IMR-90 (cell line): ENCODE measurements around the gene RETREG1. TPM values are rescaled to one million over a fixed set of nuclear protein-coding genes. Genes with fewer than 3 reads are reported as not detected.

Experiments
- ATAC-seq: fragments of 200-7000 bp; cut with Tn5 transposase; 2 replicates; pipeline ENCODE4 v1.9.1; 2020; ENCODE audit warnings: low read depth, mild to moderate bottlenecking, moderate library complexity
- BruUV-seq: library from RNA; stranded (reverse); fragments of 400-500 nt; replicated peaks from 2 replicates; lab custom pipeline; 2021; lab: Mats Ljungman, UMichigan
- CTCF ChIA-PET: fragments of 300-600 bp; formaldehyde crosslinking; extraction: SDS; loops from one replicate; lab custom pipeline; 2021; ENCODE audit warnings: antibody characterized with exemption; lab: Yijun Ruan, JAX
- POLR2A ChIA-PET: fragments of 300-600 bp; sonication (Branson Sonifier 250); formaldehyde crosslinking; loops from one replicate; lab custom pipeline; 2022; ENCODE audit warnings: antibody characterized with exemption; ENCODE audit not compliant: unreplicated experiment; lab: Charles Lee
- DNase-seq: peaks from one replicate; pipeline ENCODE4 v3.0.0; 2013
- H2AFZ ChIP-seq: replicated peaks from 2 replicates; pipeline ENCODE3; 2013; ENCODE audit warnings: low read length, mild to moderate bottlenecking; ENCODE audit not compliant: poor library complexity
- H2AK5ac ChIP-seq: 2 replicates; pipeline ENCODE4 v1.6.1; 2013; ENCODE audit warnings: low read depth, low read length, inconsistent platforms
- H2AK9ac ChIP-seq: replicated peaks from 2 replicates; pipeline ENCODE3; 2013; ENCODE audit warnings: mild to moderate bottlenecking, low read depth, low read length, moderate library complexity; ENCODE audit not compliant: poor library complexity
- H2BK120ac ChIP-seq: 2 replicates; pipeline ENCODE4 v1.6.1; 2013; ENCODE audit warnings: low read depth, low read length, inconsistent platforms
- H2BK15ac ChIP-seq: 3 replicates; pipeline ENCODE4 v1.6.1; 2013; ENCODE audit warnings: low read depth, low read length, inconsistent platforms
- H2BK20ac ChIP-seq: 2 replicates; pipeline ENCODE4 v1.6.1; 2013; ENCODE audit warnings: low read depth, mild to moderate bottlenecking, inconsistent platforms, low read length, moderate library complexity
- H2BK5ac ChIP-seq: 2 replicates; pipeline ENCODE4 v1.6.1; 2013; ENCODE audit warnings: mild to moderate bottlenecking, low read depth, low read length, inconsistent platforms; ENCODE audit not compliant: poor library complexity, severe bottlenecking
- H3K14ac ChIP-seq: replicated peaks from 2 replicates; pipeline ENCODE4 v1.6.1; 2013; ENCODE audit warnings: low read depth, low read length, inconsistent platforms
- H3K18ac ChIP-seq: 2 replicates; pipeline ENCODE4 v1.6.1; 2013; ENCODE audit warnings: low read depth, low read length, control low read depth
- H3K23ac ChIP-seq: 2 replicates; pipeline ENCODE4 v1.6.1; 2013; ENCODE audit warnings: low read depth, low read length, inconsistent platforms
- H3K27ac ChIP-seq: 2 replicates; pipeline ENCODE4 v1.5.1; 2013; ENCODE audit warnings: mild to moderate bottlenecking, control low read depth, low read length; ENCODE audit not compliant: insufficient read depth
- H3K27me3 ChIP-seq: 2 replicates; pipeline ENCODE4 v1.6.1; 2013; ENCODE audit warnings: low read length; ENCODE audit not compliant: control insufficient read depth, insufficient read depth
- H3K36me3 ChIP-seq: 2 replicates; pipeline ENCODE4 v1.6.1; 2013; ENCODE audit warnings: low read length, mixed read lengths; ENCODE audit not compliant: control insufficient read depth, insufficient read depth
- H3K4ac ChIP-seq: 2 replicates; pipeline ENCODE4 v1.6.1; 2013; ENCODE audit warnings: low read depth, low read length, inconsistent platforms
- H3K4me1 ChIP-seq: 2 replicates; pipeline ENCODE4 v1.6.1; 2013; ENCODE audit warnings: low read length, mixed read lengths; ENCODE audit not compliant: control insufficient read depth, insufficient read depth
- H3K4me2 ChIP-seq: 2 replicates; pipeline ENCODE4 v1.6.1; 2013; ENCODE audit warnings: low read depth, mild to moderate bottlenecking, control low read depth, low read length, moderate library complexity
- H3K4me3 ChIP-seq: 2 replicates; pipeline ENCODE4 v1.5.1; 2013; ENCODE audit warnings: low read depth, mild to moderate bottlenecking, control low read depth, low read length, moderate library complexity; ENCODE audit not compliant: insufficient read depth
- H3K56ac ChIP-seq: 2 replicates; pipeline ENCODE4 v1.6.1; 2013; ENCODE audit warnings: low read length, inconsistent platforms; ENCODE audit not compliant: insufficient read depth; ENCODE audit errors: extremely low read depth
- H3K79me1 ChIP-seq, 2 experiments: 2 replicates each; pipeline ENCODE4 v1.6.1; 2013; ENCODE audit warnings: low read length in 2 of 2, inconsistent platforms in 1 of 2, low read depth in 1 of 2
- H3K9ac ChIP-seq: 2 replicates; pipeline ENCODE4 v1.6.1; 2013; ENCODE audit warnings: low read depth, low read length, control low read depth
- H3K9me1 ChIP-seq: 2 replicates; pipeline ENCODE4 v1.6.1; 2013; ENCODE audit warnings: low read length, inconsistent platforms; ENCODE audit not compliant: insufficient read depth
- H3K9me3 ChIP-seq: 2 replicates; pipeline ENCODE4 v1.6.1; 2013; ENCODE audit warnings: low read length; ENCODE audit not compliant: control insufficient read depth, insufficient read depth
- H4K20me1 ChIP-seq: 2 replicates; pipeline ENCODE4 v1.6.1; 2013; ENCODE audit warnings: low read length, inconsistent platforms; ENCODE audit not compliant: insufficient read depth
- H4K5ac ChIP-seq: 2 replicates; pipeline ENCODE4 v1.6.1; 2013; ENCODE audit warnings: mild to moderate bottlenecking, low read depth, low read length, control low read depth
- H4K8ac ChIP-seq, 2 experiments: 2 replicates each; pipeline ENCODE4 v1.6.1; 2013; ENCODE audit warnings: low read depth in 2 of 2, low read length in 2 of 2, control low read depth in 1 of 2, inconsistent platforms in 1 of 2
- H4K91ac ChIP-seq: 2 replicates; pipeline ENCODE4 v1.6.1; 2013; ENCODE audit warnings: low read depth, low read length, inconsistent platforms; ENCODE audit not compliant: insufficient read depth
- BHLHE40 ChIP-seq: fragments of 150-350 bp; IDR thresholded peaks from 2 replicates; pipeline ENCODE4 v1.6.1; 2016; ENCODE audit warnings: mild to moderate bottlenecking, low read depth, low read length
- CEBPB ChIP-seq: IDR thresholded peaks from 2 replicates; pipeline ENCODE4 v1.6.1; 2012; ENCODE audit warnings: low read depth, low read length, improper control_type of control experiment
- CHD1 ChIP-seq: IDR thresholded peaks from 2 replicates; pipeline ENCODE4 v1.6.1; 2012; ENCODE audit warnings: low read depth, low read length, improper control_type of control experiment
- FOS ChIP-seq: fragments of 150-350 bp; IDR thresholded peaks from 2 replicates; pipeline ENCODE4 v1.6.1; 2016; ENCODE audit warnings: low read depth, low read length
- MAFK ChIP-seq: IDR thresholded peaks from 2 replicates; pipeline ENCODE4 v1.6.1; 2012; ENCODE audit warnings: low read depth, low read length, improper control_type of control experiment
- MAZ ChIP-seq: IDR thresholded peaks from 2 replicates; pipeline ENCODE4 v1.6.1; 2012; ENCODE audit warnings: low read depth, mild to moderate bottlenecking, low read length, improper control_type of control experiment, moderate library complexity, borderline replicate concordance
- MXI1 ChIP-seq: IDR thresholded peaks from 2 replicates; pipeline ENCODE4 v1.6.1; 2012; ENCODE audit warnings: low read depth, mild to moderate bottlenecking, low read length, moderate library complexity, borderline replicate concordance
- NFE2L2 ChIP-seq: fragments of 150-350 bp; IDR thresholded peaks from 2 replicates; pipeline ENCODE4 v1.6.1; 2016; ENCODE audit warnings: low read depth, mild to moderate bottlenecking, low read length
- POLR2A ChIP-seq: IDR thresholded peaks from 2 replicates; pipeline ENCODE4 v1.6.1; 2012; ENCODE audit warnings: mild to moderate bottlenecking, low read depth, low read length
- RCOR1 ChIP-seq: IDR thresholded peaks from 2 replicates; pipeline ENCODE4 v1.6.1; 2012; ENCODE audit warnings: mild to moderate bottlenecking, low read length, improper control_type of control experiment; ENCODE audit not compliant: insufficient replicate concordance
- RFX5 ChIP-seq: IDR thresholded peaks from 2 replicates; pipeline ENCODE4 v1.8.0; 2012; ENCODE audit warnings: low read depth, mild to moderate bottlenecking, low read length, moderate library complexity
- SMC3 ChIP-seq: fragments of 150-350 bp; IDR thresholded peaks from 2 replicates; pipeline ENCODE4 v1.6.1; 2016; ENCODE audit warnings: low read depth, mild to moderate bottlenecking, antibody characterized with exemption, low read length, moderate library complexity
- WGBS, 2 experiments: methylation state at CpG; one replicate each; pipeline versions ENCODE4 v1.1.5 to v1.1.7; 2013; ENCODE audit warnings: missing lambda C conversion rate in 2 of 2; ENCODE audit not compliant: insufficient read length in 1 of 2; ENCODE audit errors: extremely low coverage in 2 of 2; 5-methylcytosine and 5-hydroxymethylcytosine counted together
- dilution Hi-C: fragments of 300-500 bp; cut with HindIII; formaldehyde crosslinking; loops from one replicate; pipeline ENCODE4 v1.14.3; 2018; ENCODE audit warnings: low sequenced_read_pairs; ENCODE audit not compliant: unreplicated experiment
- in situ Hi-C: fragments of 300-500 bp; cut with MboI; formaldehyde crosslinking; loops from 3 replicates; pipeline ENCODE4 v1.14.3; 2019; ENCODE audit warnings: low sequenced_read_pairs, inconsistent platforms, mixed read lengths
- intact Hi-C: fragments of 100-400 bp; cut with micrococcal nuclease; formaldehyde crosslinking; loops from 2 replicates; pipeline ENCODE4 v1.10.0; 2022
- polyA plus RNA-seq, 3 experiments: library from polyadenylated mRNA; depleted of rRNA; stranded (reverse); fragments of >200 nt; gene quantifications; 2 replicates each; pipeline ENCODE4 v1.2.3, GENCODE V29; 2012; ENCODE audit warnings: low replicate concordance in 1 of 3
- total RNA-seq: library from RNA; depleted of rRNA; stranded (reverse); fragments of >200 nt; gene quantifications from 2 replicates; pipeline ENCODE4 v1.2.3, GENCODE V29; 2012
- TF ChIP-seq, protein P1 (sequence below): conservative IDR thresholded peaks from 2 replicates; pipeline ENCODE4 v1.5.1; 2012; ENCODE audit warnings: mild to moderate bottlenecking, low read depth, low read length, improper control_type of control experiment
- TF ChIP-seq, protein P2 (sequence below): fragments of 150-350 bp; IDR thresholded peaks from 2 replicates; pipeline ENCODE4 v1.6.1; 2016; ENCODE audit warnings: low read depth, mild to moderate bottlenecking, low read length, moderate library complexity, borderline replicate concordance
- TF ChIP-seq, protein P3 (sequence below): fragments of 150-350 bp; IDR thresholded peaks from 2 replicates; pipeline ENCODE4 v1.6.1; 2017; ENCODE audit warnings: mild to moderate bottlenecking, antibody characterized with exemption, low read length, low read depth

Gene RETREG1
- total and polyA plus RNA-seq, 2 of the 4 experiments (the other 2 are of a cell fraction), result not detected

DNA sequence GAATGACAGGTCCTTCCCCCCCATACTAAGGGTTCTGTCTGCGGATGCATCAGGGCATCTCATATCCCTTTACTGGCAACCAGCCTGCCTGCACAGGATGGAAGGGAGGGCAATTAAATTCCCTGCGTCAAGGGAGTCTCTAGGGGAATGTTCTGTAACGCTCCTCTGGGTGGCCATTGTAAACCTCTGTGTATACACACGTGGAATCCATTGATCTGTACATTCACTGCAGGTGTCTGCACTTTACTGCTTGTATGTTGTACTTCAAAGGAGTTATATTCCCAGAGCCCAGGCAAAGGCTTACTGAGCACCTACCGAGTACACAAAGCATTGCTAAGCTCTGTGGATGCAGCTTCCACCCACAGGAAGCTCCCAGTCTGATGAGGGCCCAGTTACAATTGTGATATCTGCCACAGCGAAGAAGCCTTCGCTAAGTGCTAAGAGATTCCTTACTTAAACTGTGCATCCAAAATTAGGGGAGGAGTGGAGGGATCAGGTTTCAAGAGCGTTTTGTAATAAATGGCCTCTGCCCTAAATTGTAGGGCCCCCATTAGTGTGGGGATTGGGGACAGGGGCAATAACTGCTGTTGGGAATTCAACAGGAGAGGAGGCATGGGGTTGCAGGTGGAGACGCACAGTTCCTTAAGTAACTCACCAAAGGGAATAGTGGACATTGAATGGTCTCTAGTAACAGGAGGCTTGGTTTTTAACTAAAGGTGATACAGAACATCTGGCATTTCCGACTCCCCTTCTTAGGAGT lies 1.5 kb upstream of the RETREG1 start:
- Histone ChIP-seq H3K9ac (no peak overlapping the region), H4K5ac (no peak overlapping the region), H2BK20ac (no peak overlapping the region), H3K4me1 (peaks cover 2% of the 10 kb centered on the region; the same call in 1 of the 2 replicates), H3K23ac (no peak overlapping the region), H4K8ac (no peak overlapping the region), H3K36me3 (no peaks in the 10 kb centered on the region), H3K4me3 (no peak overlapping the region), H2AK9ac (no peak overlapping the region), H3K9me1 (no peaks in the 10 kb centered on the region), H3K27ac (no peak overlapping the region), H4K20me1 (no peaks in the 10 kb centered on the region), H2AK5ac (no peak overlapping the region), H2BK5ac (no peak overlapping the region), H3K4ac (no peak overlapping the region), H2BK120ac (no peak overlapping the region), H3K4me2 (no peak overlapping the region), H2BK15ac (no peak overlapping the region), H3K9me3 (no peaks in the 10 kb centered on the region), H2AFZ (no peak overlapping the region), H4K91ac (no peak overlapping the region), H3K14ac (no peak overlapping the region), H3K27me3 (peaks cover 58% of the 10 kb centered on the region), H3K18ac (no peak overlapping the region), H3K79me1 (no peaks in the 10 kb centered on the region), H3K56ac (no peak overlapping the region)
- intact Hi-C loops, result no loop called here
- DNase-seq (no peak), ATAC-seq (no peak)
- in situ Hi-C loops, result no loop called here
- POLR2A ChIA-PET, result no interaction called here
- no CpG with 5 or more reads among the region's 10 CpGs for WGBS, 2 experiments
- dilution Hi-C loops, result no loop called here
- BruUV-seq, result no TSS peak
- TF ChIP-seq, protein P1, sequence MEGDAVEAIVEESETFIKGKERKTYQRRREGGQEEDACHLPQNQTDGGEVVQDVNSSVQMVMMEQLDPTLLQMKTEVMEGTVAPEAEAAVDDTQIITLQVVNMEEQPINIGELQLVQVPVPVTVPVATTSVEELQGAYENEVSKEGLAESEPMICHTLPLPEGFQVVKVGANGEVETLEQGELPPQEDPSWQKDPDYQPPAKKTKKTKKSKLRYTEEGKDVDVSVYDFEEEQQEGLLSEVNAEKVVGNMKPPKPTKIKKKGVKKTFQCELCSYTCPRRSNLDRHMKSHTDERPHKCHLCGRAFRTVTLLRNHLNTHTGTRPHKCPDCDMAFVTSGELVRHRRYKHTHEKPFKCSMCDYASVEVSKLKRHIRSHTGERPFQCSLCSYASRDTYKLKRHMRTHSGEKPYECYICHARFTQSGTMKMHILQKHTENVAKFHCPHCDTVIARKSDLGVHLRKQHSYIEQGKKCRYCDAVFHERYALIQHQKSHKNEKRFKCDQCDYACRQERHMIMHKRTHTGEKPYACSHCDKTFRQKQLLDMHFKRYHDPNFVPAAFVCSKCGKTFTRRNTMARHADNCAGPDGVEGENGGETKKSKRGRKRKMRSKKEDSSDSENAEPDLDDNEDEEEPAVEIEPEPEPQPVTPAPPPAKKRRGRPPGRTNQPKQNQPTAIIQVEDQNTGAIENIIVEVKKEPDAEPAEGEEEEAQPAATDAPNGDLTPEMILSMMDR, result no peak
- TF ChIP-seq BHLHE40 (no peak), RCOR1 (no peak), CHD1 (no peak), POLR2A (no peak), RFX5 (no peak), SMC3 (no peak), NFE2L2 (no peak), MAFK (no peak), MXI1 (no peak), CEBPB (no peak), MAZ (no peak), FOS (no peak)
- TF ChIP-seq, protein P2, sequence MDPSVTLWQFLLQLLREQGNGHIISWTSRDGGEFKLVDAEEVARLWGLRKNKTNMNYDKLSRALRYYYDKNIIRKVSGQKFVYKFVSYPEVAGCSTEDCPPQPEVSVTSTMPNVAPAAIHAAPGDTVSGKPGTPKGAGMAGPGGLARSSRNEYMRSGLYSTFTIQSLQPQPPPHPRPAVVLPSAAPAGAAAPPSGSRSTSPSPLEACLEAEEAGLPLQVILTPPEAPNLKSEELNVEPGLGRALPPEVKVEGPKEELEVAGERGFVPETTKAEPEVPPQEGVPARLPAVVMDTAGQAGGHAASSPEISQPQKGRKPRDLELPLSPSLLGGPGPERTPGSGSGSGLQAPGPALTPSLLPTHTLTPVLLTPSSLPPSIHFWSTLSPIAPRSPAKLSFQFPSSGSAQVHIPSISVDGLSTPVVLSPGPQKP, result no peak
- TF ChIP-seq, protein P3, sequence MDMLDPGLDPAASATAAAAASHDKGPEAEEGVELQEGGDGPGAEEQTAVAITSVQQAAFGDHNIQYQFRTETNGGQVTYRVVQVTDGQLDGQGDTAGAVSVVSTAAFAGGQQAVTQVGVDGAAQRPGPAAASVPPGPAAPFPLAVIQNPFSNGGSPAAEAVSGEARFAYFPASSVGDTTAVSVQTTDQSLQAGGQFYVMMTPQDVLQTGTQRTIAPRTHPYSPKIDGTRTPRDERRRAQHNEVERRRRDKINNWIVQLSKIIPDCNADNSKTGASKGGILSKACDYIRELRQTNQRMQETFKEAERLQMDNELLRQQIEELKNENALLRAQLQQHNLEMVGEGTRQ, result no peak
- CTCF ChIA-PET, result interaction anchor here (0.6 kb wide), 1 partner anchor 9 kb away, joined by 3 read pairs; no protein-coding TSS in a partner anchor
